ENCODE data around the gene RPS19BP1.

The RPS19BP1 gene

GRCh38 chr22:39569066-39569465, 36.5 kb upstream of the RPS19BP1 start:
- no peak overlapping the region for H3K27ac ChIP-seq (ENCODE audit: low read depth, low read length)

GRCh38 chr22:39568278-39568981, 35.9 kb upstream of the RPS19BP1 start:
- H3K9me3 ChIP-seq (ENCODE audit: insufficient read depth, low read depth, low read length), result peaks cover 12% of the 10 kb centered on the region
- no peaks in the 10 kb centered on the region for H3K79me2 ChIP-seq (ENCODE audit: control insufficient read depth, insufficient read depth, low read length, poor library complexity)
- no peak overlapping the region for H3K4me3 ChIP-seq (ENCODE audit: low read depth, low read length)
- H3K79me1 ChIP-seq (ENCODE audit: low read length), result no peaks in the 10 kb centered on the region
- H2BK12ac ChIP-seq (ENCODE audit: low read length), result no peak overlapping the region
- no peak overlapping the region for H3K23ac ChIP-seq (ENCODE audit: low read length)
- no peak for DNase-seq
- no peak overlapping the region for H3K4ac ChIP-seq (ENCODE audit: low read depth, low read length)
- H3K27ac ChIP-seq (ENCODE audit: low read depth, low read length), result no peak overlapping the region
- no peak overlapping the region for H4K12ac ChIP-seq (ENCODE audit: low read depth, low read length)
- H3K18ac ChIP-seq (ENCODE audit: low read length), result no peak overlapping the region
- H3K14ac ChIP-seq (ENCODE audit: low read length), result no peak overlapping the region
- no peak overlapping the region for H2BK5ac ChIP-seq (ENCODE audit: low read depth, low read length, poor library complexity)
- no peaks in the 10 kb centered on the region for H3K27me3 ChIP-seq (ENCODE audit: insufficient read depth, low read length)
- H3K9ac ChIP-seq (ENCODE audit: low read length), result no peak overlapping the region
- no peak overlapping the region for H2AK5ac ChIP-seq (ENCODE audit: low read length)
- no peaks in the 10 kb centered on the region for H3K36me3 ChIP-seq (ENCODE audit: control insufficient read depth in 1 of 2, insufficient read depth in 2 of 2, low read length in 2 of 2)
- H3K4me2 ChIP-seq (ENCODE audit: low read length), result no peak overlapping the region
- no peak overlapping the region for H4K91ac ChIP-seq (ENCODE audit: low read depth, low read length)
- H4K8ac ChIP-seq (ENCODE audit: low read depth, low read length), result no peak overlapping the region
- no peak overlapping the region for H2BK120ac ChIP-seq (ENCODE audit: insufficient read depth, low read length, poor library complexity)
- 100% methylated on average over 1 of the region's 19 CpGs for WGBS (ENCODE audit: extremely low coverage, insufficient coverage, insufficient read length)
- no peak overlapping the region for H2AFZ ChIP-seq (ENCODE audit: insufficient read depth, low read length, poor library complexity)
- no peaks in the 10 kb centered on the region for H3K4me1 ChIP-seq (ENCODE audit: control insufficient read depth in 1 of 2, insufficient read depth in 2 of 2, low read length in 2 of 2)

More at GRCh38 chr22:39569066-39569465, 36.5 kb upstream of the RPS19BP1 start:
- Histone ChIP-seq H4K12ac (ENCODE audit: low read depth, low read length) (no peak overlapping the region), H2BK120ac (ENCODE audit: insufficient read depth, low read length, poor library complexity) (no peak overlapping the region), H3K4me1 (ENCODE audit: control insufficient read depth in 1 of 2, insufficient read depth in 2 of 2, low read length in 2 of 2) (no peaks in the 10 kb centered on the region), H3K4me2 (ENCODE audit: low read length) (no peak overlapping the region), H2BK5ac (ENCODE audit: low read depth, low read length, poor library complexity) (no peak overlapping the region), H4K91ac (ENCODE audit: low read depth, low read length) (no peak overlapping the region), H4K8ac (ENCODE audit: low read depth, low read length) (no peak overlapping the region), H2BK12ac (ENCODE audit: low read length) (no peak overlapping the region), H3K4me3 (ENCODE audit: low read depth, low read length) (no peak overlapping the region), H3K18ac (ENCODE audit: low read length) (no peak overlapping the region), H3K23ac (ENCODE audit: low read length) (no peak overlapping the region), H2AFZ (ENCODE audit: insufficient read depth, low read length, poor library complexity) (no peak overlapping the region), H3K14ac (ENCODE audit: low read length) (no peak overlapping the region), H3K36me3 (ENCODE audit: control insufficient read depth in 1 of 2, insufficient read depth in 2 of 2, low read length in 2 of 2) (no peaks in the 10 kb centered on the region), H3K9ac (ENCODE audit: low read length) (no peak overlapping the region), H3K79me1 (ENCODE audit: low read length) (no peaks in the 10 kb centered on the region), H3K27me3 (ENCODE audit: insufficient read depth, low read length) (no peaks in the 10 kb centered on the region), H3K9me3 (ENCODE audit: insufficient read depth, low read depth, low read length) (peaks cover 7% of the 10 kb centered on the region), H3K79me2 (ENCODE audit: control insufficient read depth, insufficient read depth, low read length, poor library complexity) (no peaks in the 10 kb centered on the region), H3K4ac (ENCODE audit: low read depth, low read length) (no peak overlapping the region), H2AK5ac (ENCODE audit: low read length) (no peak overlapping the region)
- no peak for DNase-seq
- WGBS (ENCODE audit: extremely low coverage, insufficient coverage, insufficient read length), result no CpG with 5 or more reads among the region's 7 CpGs

GRCh38 chr22:39567135-39567946, 34.8 kb upstream of the RPS19BP1 start:
- Histone ChIP-seq H3K79me2 (ENCODE audit: control insufficient read depth, insufficient read depth, low read length, poor library complexity) (no peaks in the 10 kb centered on the region), H4K91ac (ENCODE audit: low read depth, low read length) (no peak overlapping the region), H3K27me3 (ENCODE audit: insufficient read depth, low read length) (no peaks in the 10 kb centered on the region), H2BK5ac (ENCODE audit: low read depth, low read length, poor library complexity) (no peak overlapping the region), H2BK120ac (ENCODE audit: insufficient read depth, low read length, poor library complexity) (no peak overlapping the region), H3K23ac (ENCODE audit: low read length) (no peak overlapping the region), H4K12ac (ENCODE audit: low read depth, low read length) (no peak overlapping the region), H3K9me3 (ENCODE audit: insufficient read depth, low read depth, low read length) (peaks cover 12% of the 10 kb centered on the region), H3K36me3 (ENCODE audit: control insufficient read depth in 1 of 2, insufficient read depth in 2 of 2, low read length in 2 of 2) (no peaks in the 10 kb centered on the region), H3K9ac (ENCODE audit: low read length) (no peak overlapping the region), H3K14ac (ENCODE audit: low read length) (no peak overlapping the region), H3K18ac (ENCODE audit: low read length) (no peak overlapping the region), H3K4me1 (ENCODE audit: control insufficient read depth in 1 of 2, insufficient read depth in 2 of 2, low read length in 2 of 2) (no peaks in the 10 kb centered on the region), H4K8ac (ENCODE audit: low read depth, low read length) (no peak overlapping the region), H3K4me3 (ENCODE audit: low read depth, low read length) (no peak overlapping the region), H3K27ac (ENCODE audit: low read depth, low read length) (no peak overlapping the region), H2BK12ac (ENCODE audit: low read length) (no peak overlapping the region), H2AFZ (ENCODE audit: insufficient read depth, low read length, poor library complexity) (no peak overlapping the region), H3K79me1 (ENCODE audit: low read length) (no peaks in the 10 kb centered on the region), H2AK5ac (ENCODE audit: low read length) (no peak overlapping the region), H3K4me2 (ENCODE audit: low read length) (no peak overlapping the region), H3K4ac (ENCODE audit: low read depth, low read length) (no peak overlapping the region)
- WGBS (ENCODE audit: extremely low coverage, insufficient coverage, insufficient read length), result no CpG with 5 or more reads among the region's 14 CpGs
- no peak for DNase-seq

GRCh38 chr22:39565414-39565944, 32.9 kb upstream of the RPS19BP1 start:
- Histone ChIP-seq H3K36me3 (ENCODE audit: control insufficient read depth in 1 of 2, insufficient read depth in 2 of 2, low read length in 2 of 2) (no peaks in the 10 kb centered on the region), H3K23ac (ENCODE audit: low read length) (no peak overlapping the region), H2AFZ (ENCODE audit: insufficient read depth, low read length, poor library complexity) (no peak overlapping the region), H4K91ac (ENCODE audit: low read depth, low read length) (no peak overlapping the region), H3K14ac (ENCODE audit: low read length) (no peak overlapping the region), H4K8ac (ENCODE audit: low read depth, low read length) (no peak overlapping the region), H2BK12ac (ENCODE audit: low read length) (no peak overlapping the region), H3K27ac (ENCODE audit: low read depth, low read length) (no peak overlapping the region), H2AK5ac (ENCODE audit: low read length) (no peak overlapping the region), H3K4ac (ENCODE audit: low read depth, low read length) (no peak overlapping the region), H3K18ac (ENCODE audit: low read length) (no peak overlapping the region), H3K4me3 (ENCODE audit: low read depth, low read length) (no peak overlapping the region), H3K79me1 (ENCODE audit: low read length) (no peaks in the 10 kb centered on the region), H3K27me3 (ENCODE audit: insufficient read depth, low read length) (no peaks in the 10 kb centered on the region), H3K9me3 (ENCODE audit: insufficient read depth, low read depth, low read length) (peaks cover 12% of the 10 kb centered on the region), H3K79me2 (ENCODE audit: control insufficient read depth, insufficient read depth, low read length, poor library complexity) (no peaks in the 10 kb centered on the region), H4K12ac (ENCODE audit: low read depth, low read length) (no peak overlapping the region), H2BK120ac (ENCODE audit: insufficient read depth, low read length, poor library complexity) (no peak overlapping the region), H3K4me2 (ENCODE audit: low read length) (no peak overlapping the region), H3K9ac (ENCODE audit: low read length) (no peak overlapping the region), H2BK5ac (ENCODE audit: low read depth, low read length, poor library complexity) (no peak overlapping the region), H3K4me1 (ENCODE audit: control insufficient read depth in 1 of 2, insufficient read depth in 2 of 2, low read length in 2 of 2) (no peaks in the 10 kb centered on the region)
- WGBS (ENCODE audit: extremely low coverage, insufficient coverage, insufficient read length), result no CpG with 5 or more reads among the region's 5 CpGs
- DNase-seq, result no peak

All from trophoblast cell (in vitro differentiated cells and primary cell).